Calu3 (cell line): ENCODE results near the gene KRT73. TPM values are rescaled to one million over a fixed set of nuclear protein-coding genes. Genes with fewer than 3 reads are reported as not detected.
A peak's percentile ranks its signal among the peaks of the same experiment; 100 is the strongest.

Experiments used
- BruUV-seq: library from RNA; stranded (reverse); fragments of 400-500 nt; replicated peaks from 2 replicates; lab custom pipeline; 2021; lab: Mats Ljungman, UMichigan
- CTCF ChIA-PET: fragments of 300-600 bp; sonication (Branson Sonifier 250); formaldehyde crosslinking; loops from one replicate; lab custom pipeline; 2022; ENCODE audit warnings: antibody characterized with exemption; lab: Charles Lee
- DNase-seq: peaks from one replicate; pipeline ENCODE4 v3.0.0; 2022
- H3K27ac Mint-ChIP-seq: one replicate; pipeline ENCODE4 v1.8.0; 2022; ENCODE audit warnings: mixed read lengths; ENCODE audit not compliant: unreplicated experiment
- H3K27me3 Mint-ChIP-seq: one replicate; pipeline ENCODE4 v1.8.0; 2022; ENCODE audit warnings: mixed read lengths; ENCODE audit not compliant: unreplicated experiment
- H3K36me3 Mint-ChIP-seq: one replicate; pipeline ENCODE4 v1.8.0; 2022; ENCODE audit warnings: mild to moderate bottlenecking, moderate library complexity, mixed read lengths; ENCODE audit not compliant: insufficient read depth, unreplicated experiment
- H3K4me1 Mint-ChIP-seq: one replicate; pipeline ENCODE4 v1.8.0; 2022; ENCODE audit warnings: mild to moderate bottlenecking, low read depth, mixed read lengths; ENCODE audit not compliant: unreplicated experiment
- H3K4me3 Mint-ChIP-seq: one replicate; pipeline ENCODE4 v1.8.0; 2022; ENCODE audit warnings: mild to moderate bottlenecking, low read depth, moderate library complexity, mixed read lengths; ENCODE audit not compliant: unreplicated experiment
- H3K9me3 Mint-ChIP-seq: one replicate; pipeline ENCODE4 v1.8.0; 2022; ENCODE audit warnings: low read depth, mixed read lengths; ENCODE audit not compliant: unreplicated experiment
- intact Hi-C: fragments of 100-400 bp; cut with micrococcal nuclease; formaldehyde crosslinking; loops from one replicate; pipeline ENCODE4 v1.10.0; 2022; ENCODE audit not compliant: unreplicated experiment
- total RNA-seq: library from RNA; stranded (reverse); gene quantifications from 2 replicates; pipeline ENCODE4 v1.2.3, GENCODE V29; 2022
- TF ChIP-seq, protein P1 (sequence below): fragments of 200-600 bp; IDR thresholded peaks from one replicate; pipeline ENCODE4 v1.8.0; 2022; ENCODE audit warnings: antibody characterized with exemption; ENCODE audit not compliant: unreplicated experiment

Gene KRT73
- total RNA-seq, 1 experiment from 2014 or later: not detected

DNA sequence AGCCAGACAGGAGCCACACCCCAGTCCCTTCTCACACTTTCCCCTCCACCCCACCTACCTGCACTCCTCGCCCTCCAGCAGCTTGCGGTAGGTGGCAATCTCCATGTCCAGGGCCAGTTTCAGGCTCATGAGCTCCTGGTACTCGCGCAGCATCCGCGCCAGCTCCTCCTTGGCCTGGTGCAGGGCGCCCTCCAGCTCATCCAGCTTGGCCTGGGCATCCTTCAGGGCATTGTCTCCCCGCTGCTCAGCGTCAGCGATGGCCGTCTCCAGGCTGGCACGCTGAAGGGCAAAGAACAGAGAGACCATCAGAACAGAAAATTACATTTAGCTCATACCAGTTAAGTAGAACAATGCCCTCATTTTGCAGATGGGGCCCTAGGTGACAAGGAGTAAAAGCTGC lies 50.2 kb downstream of the KRT73 start:
- Mint-ChIP-seq H3K4me1 (no peaks in the 10 kb centered on the region), H3K27ac (no peak overlapping the region), H3K27me3 (peaks cover 95% of the 10 kb centered on the region), H3K36me3 (no peaks in the 10 kb centered on the region), H3K9me3 (no peaks in the 10 kb centered on the region), H3K4me3 (no peak overlapping the region)
- TF ChIP-seq, protein P1, sequence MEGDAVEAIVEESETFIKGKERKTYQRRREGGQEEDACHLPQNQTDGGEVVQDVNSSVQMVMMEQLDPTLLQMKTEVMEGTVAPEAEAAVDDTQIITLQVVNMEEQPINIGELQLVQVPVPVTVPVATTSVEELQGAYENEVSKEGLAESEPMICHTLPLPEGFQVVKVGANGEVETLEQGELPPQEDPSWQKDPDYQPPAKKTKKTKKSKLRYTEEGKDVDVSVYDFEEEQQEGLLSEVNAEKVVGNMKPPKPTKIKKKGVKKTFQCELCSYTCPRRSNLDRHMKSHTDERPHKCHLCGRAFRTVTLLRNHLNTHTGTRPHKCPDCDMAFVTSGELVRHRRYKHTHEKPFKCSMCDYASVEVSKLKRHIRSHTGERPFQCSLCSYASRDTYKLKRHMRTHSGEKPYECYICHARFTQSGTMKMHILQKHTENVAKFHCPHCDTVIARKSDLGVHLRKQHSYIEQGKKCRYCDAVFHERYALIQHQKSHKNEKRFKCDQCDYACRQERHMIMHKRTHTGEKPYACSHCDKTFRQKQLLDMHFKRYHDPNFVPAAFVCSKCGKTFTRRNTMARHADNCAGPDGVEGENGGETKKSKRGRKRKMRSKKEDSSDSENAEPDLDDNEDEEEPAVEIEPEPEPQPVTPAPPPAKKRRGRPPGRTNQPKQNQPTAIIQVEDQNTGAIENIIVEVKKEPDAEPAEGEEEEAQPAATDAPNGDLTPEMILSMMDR: no peak
- intact Hi-C loops: no loop called here
- CTCF ChIA-PET: no interaction called here
- no TSS peak for BruUV-seq
- no peak for DNase-seq

GRCh38 chr12:52566847-52567291 lies 51.5 kb downstream of the KRT73 start:
- Mint-ChIP-seq H3K27me3 (peaks cover 84% of the 10 kb centered on the region), H3K9me3 (no peaks in the 10 kb centered on the region), H3K4me3 (no peak overlapping the region), H3K27ac (no peak overlapping the region), H3K4me1 (no peaks in the 10 kb centered on the region), H3K36me3 (no peaks in the 10 kb centered on the region)
- TF ChIP-seq, protein P1: no peak
- CTCF ChIA-PET: no interaction called here
- DNase-seq: no peak
- intact Hi-C loops: no loop called here
- BruUV-seq: no TSS peak

- intact Hi-C loops: no loop called here
- CTCF ChIA-PET: no interaction called here
- H3K27ac Mint-ChIP-seq: no peak overlapping the region
- H3K36me3 Mint-ChIP-seq: no peaks in the 10 kb centered on the region
- no peak for DNase-seq
- peaks cover 84% of the 10 kb centered on the region for H3K27me3 Mint-ChIP-seq
- no peak overlapping the region for H3K4me3 Mint-ChIP-seq
- H3K9me3 Mint-ChIP-seq: no peaks in the 10 kb centered on the region
- BruUV-seq: no TSS peak
- TF ChIP-seq, protein P1: no peak
- no peaks in the 10 kb centered on the region for H3K4me1 Mint-ChIP-seq
These were observed 53.8 kb downstream of the KRT73 start for GRCh38 chr12:52564582-52564981.

DNA sequence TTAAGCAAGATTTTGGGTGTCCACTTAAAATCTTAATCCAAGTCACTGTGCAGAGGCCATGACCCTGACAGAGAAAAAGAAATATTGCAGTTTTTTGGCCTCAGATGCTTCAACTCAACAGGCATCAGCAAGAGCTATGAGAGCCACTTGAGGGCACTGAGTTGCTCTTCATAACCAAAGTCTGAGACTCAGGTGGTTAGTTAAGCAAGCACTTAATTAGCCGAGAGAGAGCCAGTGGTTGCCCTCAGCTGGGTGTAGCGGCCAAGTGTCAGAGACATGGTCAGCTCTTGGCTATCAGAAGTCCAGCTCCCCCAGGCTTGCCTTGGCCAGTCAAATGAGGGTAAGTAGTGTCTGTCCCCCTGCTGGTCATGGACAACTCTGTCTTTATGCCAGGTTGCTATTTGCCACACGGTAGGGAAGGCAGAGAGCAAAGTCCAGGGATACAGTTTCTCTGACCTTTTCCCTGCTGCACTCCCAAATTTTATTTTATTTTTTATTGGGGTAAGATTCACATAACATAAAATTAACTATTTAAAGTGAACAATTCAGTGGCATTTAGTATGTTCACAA lies 56.4 kb downstream of the KRT73 start:
- intact Hi-C loops: no loop called here
- peaks cover 85% of the 10 kb centered on the region for H3K27me3 Mint-ChIP-seq
- DNase-seq: peak; percentile 17
- H3K4me1 Mint-ChIP-seq: no peaks in the 10 kb centered on the region
- no peaks in the 10 kb centered on the region for H3K36me3 Mint-ChIP-seq
- H3K9me3 Mint-ChIP-seq: no peaks in the 10 kb centered on the region
- no peak overlapping the region for H3K4me3 Mint-ChIP-seq
- CTCF ChIA-PET: no interaction called here
- BruUV-seq: no TSS peak
- no peak overlapping the region for H3K27ac Mint-ChIP-seq
- TF ChIP-seq, protein P1: peak; percentile 22
